HG03045 (cell line): ENCODE results near the gene STARD5.
"Not testable (repeated sequence)": the region's sequence is repeated elsewhere in the genome, so short reads cannot be mapped to it uniquely, and the experiment has no call there.

Source experiments
- ATAC-seq: cut with Tn5 transposase; IDR thresholded peaks from one replicate; pipeline ENCODE4 v1.9.1; 2021; ENCODE audit warnings: mild to moderate bottlenecking, moderate library complexity; ENCODE audit not compliant: unreplicated experiment

STARD5 gene

GRCh38 chr15:81323944-81324881 lies at the start of gene STARD5:
Gene STARD5, minus strand, starts transcription at chr15:81324141. Its CDS starts 42 bp downstream, at chr15:81324099.
- peak; percentile 99 for ATAC-seq

DNA sequence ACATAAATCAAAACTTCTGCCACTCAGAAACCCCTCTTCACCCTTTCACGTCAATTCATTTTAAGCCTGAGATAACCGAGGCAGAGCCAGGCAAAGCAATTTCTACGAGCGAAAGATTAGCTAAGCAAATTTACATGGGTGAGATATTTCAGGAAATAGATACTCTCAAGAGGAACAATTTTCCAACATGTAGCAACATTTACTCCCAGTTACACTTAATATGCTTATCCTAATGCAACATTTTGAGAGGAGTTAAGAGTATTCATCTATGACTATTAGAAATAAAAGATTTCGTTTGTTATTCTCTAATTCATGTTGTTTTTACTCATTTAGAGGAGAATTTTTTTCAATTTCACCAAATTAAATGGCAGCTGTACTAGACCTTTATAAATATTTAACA lies 49.2 kb upstream of the STARD5 start:
- ATAC-seq = no peak

DNA sequence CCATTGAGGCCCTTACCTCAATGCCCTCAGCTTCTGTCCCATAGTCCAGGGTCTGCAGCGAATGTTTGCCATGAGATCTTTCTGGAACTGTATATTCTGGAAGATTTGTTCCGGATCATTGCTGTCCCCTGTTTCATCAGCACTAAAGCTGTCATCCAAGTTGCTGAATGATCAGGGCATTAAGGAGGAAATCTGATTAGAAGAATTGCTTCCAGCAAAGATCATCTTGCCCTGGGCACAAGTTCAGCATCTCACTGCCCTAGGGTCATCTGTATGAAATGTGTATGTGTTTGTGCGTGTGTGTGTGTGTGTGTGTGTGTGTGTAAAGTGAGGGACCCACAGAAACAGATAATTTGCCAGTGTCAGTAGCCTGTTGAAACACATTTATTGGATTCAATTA lies 48.6 kb upstream of the STARD5 start:
- ATAC-seq = no peak

DNA sequence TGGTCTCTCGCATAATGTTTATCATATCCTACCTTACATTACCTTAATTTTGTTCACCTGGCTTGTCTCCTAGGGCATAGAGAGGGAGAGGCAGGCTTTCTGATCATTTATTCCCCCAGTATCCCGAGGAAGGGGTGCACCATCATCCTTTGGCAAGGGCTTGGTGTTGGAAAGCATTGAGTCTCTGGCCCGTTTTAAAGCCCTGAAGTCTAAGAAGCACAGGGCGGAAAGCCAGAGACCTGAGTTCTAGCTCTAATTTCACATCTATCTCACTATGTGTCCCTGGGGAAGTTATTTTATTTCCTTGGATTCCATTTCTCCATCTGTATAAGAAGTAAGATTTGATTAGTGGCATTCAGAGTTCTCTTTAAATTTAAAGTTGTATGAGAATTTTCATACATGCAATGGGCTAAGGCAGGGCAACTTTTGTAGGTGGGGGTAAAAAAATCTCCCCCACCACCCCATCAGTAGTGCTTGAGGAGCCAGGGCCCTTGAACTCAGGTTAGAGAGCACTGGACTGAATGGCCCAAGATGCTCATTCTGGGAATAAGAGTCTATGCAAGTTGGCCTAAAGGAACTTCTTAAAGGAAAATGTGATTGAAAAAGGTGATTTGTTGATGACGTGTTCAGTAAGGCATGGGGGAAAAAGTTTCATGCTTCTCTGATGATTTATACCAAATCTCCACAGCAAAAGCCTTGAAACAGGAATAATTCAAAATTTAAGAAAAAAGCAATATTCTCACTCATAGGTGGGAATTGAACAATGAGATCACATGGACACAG lies 40.0 kb upstream of the STARD5 start:
- no peak for ATAC-seq

DNA sequence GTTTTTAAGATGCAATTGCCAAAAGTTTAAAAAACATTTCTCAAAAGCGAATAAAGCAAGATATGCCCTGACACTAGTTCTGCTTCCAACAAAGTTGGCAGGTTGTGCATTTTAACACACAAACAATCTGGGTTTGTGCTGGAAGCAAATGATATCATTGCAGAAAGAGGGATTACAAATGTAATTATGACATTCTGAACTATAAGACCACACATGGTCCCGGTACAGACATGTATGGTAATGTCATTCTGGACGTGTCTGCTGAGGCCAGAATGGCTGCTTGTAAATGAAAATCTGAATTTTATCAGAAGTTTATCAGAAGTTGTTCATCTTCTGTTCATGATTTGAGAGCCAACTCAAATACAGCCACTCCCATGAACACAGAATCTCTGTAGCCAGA lies 39.3 kb upstream of the STARD5 start:
- no peak for ATAC-seq

DNA sequence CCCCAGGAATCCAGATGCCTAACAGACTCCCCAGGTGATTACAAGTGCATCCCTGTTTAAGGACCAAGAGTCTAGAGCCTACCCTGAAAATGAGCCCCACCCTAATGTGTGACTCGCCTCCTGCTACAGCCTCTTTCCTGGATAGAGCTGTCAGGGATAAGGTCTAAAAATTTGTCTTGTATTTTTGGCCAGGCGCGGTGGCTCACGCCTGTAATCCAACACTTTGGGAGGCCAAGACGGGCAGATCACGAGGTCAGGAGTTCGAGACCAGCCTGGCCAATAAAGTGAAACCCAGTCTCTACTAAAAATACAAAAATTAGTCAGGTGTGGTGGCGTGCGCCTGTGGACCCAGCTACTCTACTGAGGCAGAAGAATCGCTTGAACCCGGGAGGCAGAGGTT lies 38.8 kb upstream of the STARD5 start:
- ATAC-seq = no peak

- ATAC-seq = no peak
Observed at GRCh38 chr15:81361891-81362290, 38.0 kb upstream of the STARD5 start.

DNA sequence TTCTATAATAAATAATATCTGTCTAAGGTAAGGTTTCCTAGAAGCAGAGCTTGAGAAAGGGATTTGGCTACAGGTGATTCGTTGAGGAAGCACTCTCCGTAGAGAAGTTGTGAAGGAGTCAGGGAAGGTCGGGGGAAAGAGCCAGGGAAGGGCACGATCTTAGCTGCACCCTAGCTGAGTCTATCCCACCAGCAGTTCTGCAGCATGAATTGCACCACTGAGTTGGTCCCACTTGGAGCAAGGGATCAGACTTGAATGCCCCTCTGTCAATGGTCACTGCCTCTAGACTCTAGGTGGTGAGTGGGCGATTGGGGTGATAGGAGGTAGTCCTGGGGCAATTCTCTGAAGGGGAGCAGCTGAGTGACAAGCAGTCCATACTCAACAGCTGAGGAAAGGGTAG lies 36.5 kb upstream of the STARD5 start:
- ATAC-seq = no peak

GRCh38 chr15:81358248-81358647 lies 34.3 kb upstream of the STARD5 start:
- ATAC-seq = no peak

DNA sequence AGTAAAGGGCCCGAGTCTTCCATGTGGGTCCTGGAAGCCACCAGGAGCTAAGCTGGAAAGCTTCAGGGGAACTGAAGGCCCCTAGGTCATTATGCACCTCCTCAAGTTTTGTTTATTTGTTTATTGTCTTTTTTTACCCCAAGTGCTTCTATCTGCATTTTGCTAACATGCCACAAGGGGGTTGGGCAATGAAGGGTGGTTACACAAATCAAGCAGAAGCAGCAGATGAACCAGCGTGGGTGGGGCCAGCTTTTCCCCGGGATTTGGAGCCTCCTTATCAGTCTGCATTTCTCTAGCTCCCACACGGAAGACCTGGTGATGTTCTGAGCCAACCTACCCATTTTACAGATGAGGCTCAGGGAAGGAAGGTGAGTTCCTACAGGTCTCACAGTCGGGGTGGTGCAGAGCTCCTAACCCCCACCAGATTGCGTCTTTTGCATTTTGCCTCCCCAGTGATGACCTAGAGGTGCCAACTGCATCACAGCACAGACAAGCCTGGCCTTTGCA lies 33.3 kb upstream of the STARD5 start:
- no peak for ATAC-seq

DNA sequence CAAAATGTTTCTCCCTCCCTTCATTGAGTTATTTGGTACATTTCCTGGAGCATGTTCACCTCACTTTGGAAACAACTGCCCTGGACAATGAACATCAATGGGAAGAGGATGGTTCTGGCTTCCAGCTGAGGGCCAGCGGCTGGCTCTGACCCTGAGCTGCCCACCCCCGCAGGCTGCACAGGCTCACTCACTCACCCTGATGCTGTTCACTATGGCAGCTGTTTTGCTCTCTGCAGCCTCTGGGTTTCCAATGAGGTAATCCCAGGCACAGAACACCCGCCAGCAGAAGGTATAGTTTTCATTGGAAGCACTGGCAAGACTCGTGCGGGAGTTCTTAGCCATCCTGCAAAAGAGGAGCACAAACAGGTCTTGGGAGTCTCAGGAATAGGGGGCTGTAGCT lies 32.3 kb upstream of the STARD5 start:
- ATAC-seq = no peak

DNA sequence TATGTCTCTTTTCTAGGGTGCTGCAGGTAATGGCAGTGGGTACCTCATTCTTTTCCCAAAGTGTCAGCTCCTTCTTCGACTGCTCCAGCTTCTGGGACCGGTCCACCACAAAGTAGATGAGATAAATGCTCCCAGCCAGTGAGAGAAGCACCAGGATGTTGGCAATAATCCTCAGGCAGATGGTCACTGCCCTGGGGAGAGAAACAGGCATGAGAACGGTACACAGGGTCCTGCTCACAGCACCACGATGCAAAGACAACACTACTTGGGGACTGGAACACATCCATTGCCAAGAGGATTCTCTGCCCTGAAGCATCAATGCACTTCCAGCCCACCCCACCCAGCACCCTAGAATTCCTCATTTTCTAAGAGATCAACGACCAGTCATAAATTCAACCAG lies 27.7 kb upstream of the STARD5 start:
- ATAC-seq = no peak

DNA sequence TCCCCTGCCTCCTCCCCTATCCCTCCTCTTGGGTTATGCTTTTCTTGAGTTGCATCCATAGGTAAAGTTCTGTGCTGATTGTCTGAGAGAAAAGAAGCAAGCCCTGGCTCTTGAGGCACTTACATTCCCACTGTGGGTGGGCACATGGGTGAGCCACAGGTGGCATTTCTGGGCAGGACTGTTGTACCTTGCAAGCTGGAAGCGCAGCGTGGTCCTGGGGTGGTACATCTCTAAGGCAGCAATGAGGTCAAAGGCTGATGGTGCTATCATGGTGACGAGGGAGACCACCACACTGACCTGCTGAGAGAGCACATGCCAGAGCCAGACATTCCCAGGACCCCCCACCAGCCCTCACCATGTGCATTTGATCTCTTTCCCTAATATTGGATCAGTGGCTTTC lies 25.3 kb upstream of the STARD5 start:
- ATAC-seq = no peak

- not testable (repeated sequence) for ATAC-seq
Observed at GRCh38 chr15:81348691-81349090, 24.8 kb upstream of the STARD5 start.

- ATAC-seq = no peak
Observed at GRCh38 chr15:81347910-81348309, 24.0 kb upstream of the STARD5 start.

DNA sequence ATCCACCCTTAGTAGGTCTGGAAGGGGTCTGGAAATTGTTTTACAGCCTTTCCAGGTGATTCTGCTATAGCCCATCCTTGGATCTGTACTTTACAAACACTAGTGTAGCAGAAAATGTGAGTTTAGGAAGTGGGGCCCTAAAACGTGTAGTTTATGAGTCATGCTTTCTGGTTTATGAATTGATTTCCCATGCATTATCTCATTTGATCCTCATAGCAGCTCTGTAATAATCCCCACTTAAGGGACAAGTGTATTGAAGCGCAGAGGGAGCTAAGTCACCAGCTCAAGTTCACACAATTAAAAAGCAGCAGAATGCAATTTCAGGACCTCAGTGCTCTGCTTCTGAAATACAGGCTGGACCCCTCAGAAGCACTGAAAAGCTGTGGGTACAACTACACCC lies 22.7 kb upstream of the STARD5 start:
- ATAC-seq = no peak

GRCh38 chr15:81343371-81343770 lies 19.4 kb upstream of the STARD5 start:
- ATAC-seq = no peak

DNA sequence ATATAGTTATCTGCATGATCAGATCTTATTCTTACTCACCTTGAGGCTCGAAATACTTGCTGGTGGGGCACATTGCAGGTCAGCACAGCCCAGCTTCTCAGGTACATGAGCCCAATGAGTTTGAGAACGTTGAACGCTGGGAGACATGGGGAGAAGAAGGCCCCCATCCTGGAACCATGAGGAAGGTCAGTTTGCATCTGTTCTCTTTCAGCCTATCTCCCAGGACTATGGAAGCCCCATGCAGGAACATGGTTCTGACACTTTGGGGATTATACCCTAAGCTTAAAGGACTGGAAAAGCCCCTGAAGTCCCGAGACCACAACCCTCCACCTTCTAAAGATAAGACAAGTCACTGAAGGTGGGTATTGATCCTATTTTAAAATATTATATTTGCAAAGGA lies 17.4 kb upstream of the STARD5 start:
- no peak for ATAC-seq

- ATAC-seq = no peak
Observed at GRCh38 chr15:81339851-81340250, 15.9 kb upstream of the STARD5 start.

GRCh38 chr15:81339321-81339720 lies 15.4 kb upstream of the STARD5 start:
- ATAC-seq = no peak

GRCh38 chr15:81338170-81339007 lies 14.4 kb upstream of the STARD5 start:
- ATAC-seq = no peak
